Psoas muscle (tissue), 8 donors: ENCODE data around the gene TMEM150A. TPM values are rescaled to one million over a fixed set of nuclear protein-coding genes. Genes with fewer than 3 reads are reported as not detected.

Experiments
- ATAC-seq, 4 donors: fragments of 200-7000 bp; cut with Tn5 transposase; one replicate each; pipeline ENCODE4 v1.9.1; 2020; ENCODE audit warnings: moderate library complexity in 3 of 4, mild to moderate bottlenecking in 2 of 4
- DNase-seq, 2 donors: peaks; one replicate each; pipeline ENCODE4 v3.0.0-alpha.2; 2020
- H3K27ac ChIP-seq: fragments of 200-600 bp; one replicate; pipeline ENCODE4 v1.8.0; 2022
- H3K27me3 ChIP-seq, 3 donors: fragments of 200-600 bp in 1 of 3; one replicate each; pipeline versions ENCODE4 v1.6.1 to v1.8.0; 2013 to 2022; ENCODE audit warnings: low read length in 2 of 3, mild to moderate bottlenecking in 2 of 3, moderate library complexity in 1 of 3; ENCODE audit not compliant: insufficient read depth in 3 of 3
- H3K36me3 ChIP-seq, 2 donors: fragments of 200-600 bp in 1 of 2; one replicate each; pipeline versions ENCODE4 v1.6.1 to v1.8.0; 2013 to 2022; ENCODE audit warnings: low read depth in 1 of 2, mild to moderate bottlenecking in 1 of 2, moderate library complexity in 1 of 2; ENCODE audit not compliant: insufficient read depth in 1 of 2
- H3K4me1 ChIP-seq: fragments of 200-600 bp; one replicate; pipeline ENCODE4 v1.8.0; 2022
- H3K4me3 ChIP-seq: fragments of 200-600 bp; one replicate; pipeline ENCODE4 v1.8.0; 2022; ENCODE audit warnings: mild to moderate bottlenecking
- H3K9me3 ChIP-seq: fragments of 200-600 bp; one replicate; pipeline ENCODE4 v1.8.0; 2022
- WGBS, 3 donors: extraction: QIAGEN DNeasy Blood & Tissue Kit; methylation state at CpG; one replicate each; pipeline versions ENCODE4 v1.1.6 to v1.1.7; 2013; 5-methylcytosine and 5-hydroxymethylcytosine counted together
- intact Hi-C, 2 donors: fragments of 100-400 bp; cut with DNase I; formaldehyde crosslinking; loops; one replicate each; pipeline versions ENCODE4 v1.11.0 to v1.14.2; 2022
- polyA plus RNA-seq, 3 donors: library from polyadenylated mRNA; stranded (reverse); fragments of 200-250 nt; gene quantifications; one replicate each; pipeline ENCODE4 v1.2.3, GENCODE V29; 2013
- total RNA-seq, 4 donors: library from RNA; stranded (reverse); fragmentation: NEBNext Ultra II Directional in 2 of 4; extraction: Animal tissue kit (Norgen Biotek cat#: 25700) in 2 of 4; gene quantifications; one replicate each; pipeline versions ENCODE4 v1.2.1 to v1.2.4, GENCODE V29; 2021 to 2023
- TF ChIP-seq, protein P1 (sequence below): fragments of 200-600 bp; IDR thresholded peaks from one replicate; pipeline ENCODE4 v1.8.0; 2022; ENCODE audit warnings: antibody characterized with exemption
- donor health status: healthy with polysubstance abuse.
- donor health status: DM: no; HTN: no; CAD: no; lungs with moderate emphysema.
- donor health status: Bipolar disorder and iron deficiency.
- donor health status: healthy.
- donor health status: DM: yes; HTN: yes; CAD: no.
- donor health status: DM: no; HTN: no; CAD: no.
- donor health status: DM: no; HTN: no; CAD: no.
- donor health status: DM: yes; HTN: yes; CAD: no.

Gene TMEM150A
- total and polyA plus RNA-seq, 7 donors: 17.4 to 82.6 (median 33.8) TPM

DNA sequence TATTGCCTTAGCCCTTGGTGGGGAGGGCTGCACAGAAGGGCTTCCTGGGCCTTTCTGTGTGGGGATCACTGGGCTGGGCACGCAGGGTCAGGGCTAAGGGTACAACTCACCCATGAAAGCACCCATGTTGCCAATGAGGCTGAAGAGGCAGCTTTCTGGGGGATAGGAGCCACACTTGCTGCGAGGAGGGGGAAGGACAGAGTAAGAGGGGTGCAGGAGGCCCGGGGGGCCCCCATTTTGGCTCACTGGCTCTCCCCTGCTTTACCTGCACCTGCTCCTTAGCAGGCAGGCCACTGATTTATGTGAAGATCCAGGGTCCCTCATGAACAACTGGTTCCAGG, 2.3 kb downstream of the TMEM150A start:
- intact Hi-C loops: loop anchor here in 1 of 2 donors (2.0 kb wide), 1 partner anchor 15 kb away; no protein-coding TSS in a partner anchor
- no peaks in the 10 kb centered on the region for H3K27me3 ChIP-seq
- DNase-seq (no peak), ATAC-seq (no peak)
- no peaks in the 10 kb centered on the region for H3K9me3 ChIP-seq
- H3K4me1 ChIP-seq: peaks cover 48% of the 10 kb centered on the region
- H3K4me3 ChIP-seq: no peak overlapping the region
- TF ChIP-seq, protein P1, sequence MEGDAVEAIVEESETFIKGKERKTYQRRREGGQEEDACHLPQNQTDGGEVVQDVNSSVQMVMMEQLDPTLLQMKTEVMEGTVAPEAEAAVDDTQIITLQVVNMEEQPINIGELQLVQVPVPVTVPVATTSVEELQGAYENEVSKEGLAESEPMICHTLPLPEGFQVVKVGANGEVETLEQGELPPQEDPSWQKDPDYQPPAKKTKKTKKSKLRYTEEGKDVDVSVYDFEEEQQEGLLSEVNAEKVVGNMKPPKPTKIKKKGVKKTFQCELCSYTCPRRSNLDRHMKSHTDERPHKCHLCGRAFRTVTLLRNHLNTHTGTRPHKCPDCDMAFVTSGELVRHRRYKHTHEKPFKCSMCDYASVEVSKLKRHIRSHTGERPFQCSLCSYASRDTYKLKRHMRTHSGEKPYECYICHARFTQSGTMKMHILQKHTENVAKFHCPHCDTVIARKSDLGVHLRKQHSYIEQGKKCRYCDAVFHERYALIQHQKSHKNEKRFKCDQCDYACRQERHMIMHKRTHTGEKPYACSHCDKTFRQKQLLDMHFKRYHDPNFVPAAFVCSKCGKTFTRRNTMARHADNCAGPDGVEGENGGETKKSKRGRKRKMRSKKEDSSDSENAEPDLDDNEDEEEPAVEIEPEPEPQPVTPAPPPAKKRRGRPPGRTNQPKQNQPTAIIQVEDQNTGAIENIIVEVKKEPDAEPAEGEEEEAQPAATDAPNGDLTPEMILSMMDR: no peak
- H3K27ac ChIP-seq: peak overlapping the region; percentile 13
- H3K36me3 ChIP-seq: peaks cover 3 to 49% of the 10 kb centered on the region in 2 donors
- WGBS, 3 donors: 72 to 76% (median 73%) methylated on average over 3 of the region's 3 CpGs

DNA sequence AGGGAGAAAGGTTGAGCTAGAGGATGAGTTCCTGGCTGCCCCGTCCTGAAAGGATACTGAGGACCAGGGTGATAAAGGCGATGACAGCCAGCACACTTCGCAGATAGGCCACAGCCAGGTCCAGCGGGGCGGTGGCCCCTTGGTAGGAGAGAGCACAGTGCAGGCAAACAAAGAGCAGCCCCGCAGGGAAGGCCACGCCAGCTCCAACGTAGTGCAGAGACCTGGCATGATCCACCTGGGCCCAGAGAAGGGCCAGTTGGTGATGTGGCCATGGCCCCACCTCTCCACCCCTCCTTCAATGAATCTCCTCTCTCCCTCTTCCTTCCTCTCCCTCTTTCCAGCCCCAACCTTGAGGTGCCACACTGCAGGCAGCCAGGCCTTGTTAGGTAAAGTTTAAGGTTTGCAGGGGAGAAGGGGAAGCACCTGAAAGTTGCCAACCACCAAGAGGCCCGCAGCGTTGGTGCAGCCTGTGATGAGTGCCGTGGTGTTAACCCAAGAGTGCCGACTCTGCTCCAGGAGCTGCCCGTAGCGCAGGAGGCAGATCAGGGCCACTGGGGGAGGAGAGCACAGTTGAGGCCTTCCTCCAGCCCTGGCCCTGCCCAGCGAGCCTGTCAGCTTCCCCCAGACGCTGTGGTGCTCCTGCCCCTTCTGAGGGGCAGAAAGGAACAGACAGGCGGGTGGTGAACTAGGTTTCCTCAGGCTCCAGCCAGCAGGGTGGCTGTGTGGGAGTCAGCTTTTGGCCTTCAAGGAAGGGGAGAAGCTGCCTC, 2.8 kb downstream of the TMEM150A start:
- intact Hi-C loops: loop anchor here (2.0 to 5.0 kb wide), 2 partner anchors 15 to 37 kb away; partner anchors contain the start of gene GGCX (in 2 of the 2)
- H3K27ac ChIP-seq: peak overlapping the region; percentile 13
- TF ChIP-seq, protein P1: no peak
- peaks cover 3 to 49% of the 10 kb centered on the region in 2 donors for H3K36me3 ChIP-seq
- ATAC-seq (no peak), DNase-seq (peak in 1 of 2 donors; percentile 48)
- no peaks in the 10 kb centered on the region for H3K27me3 ChIP-seq
- H3K4me3 ChIP-seq: no peak overlapping the region
- H3K9me3 ChIP-seq: no peaks in the 10 kb centered on the region
- WGBS, 3 donors: 58 to 72% (median 62%) methylated on average over 14 to 17 of the region's 17 CpGs
- H3K4me1 ChIP-seq: peaks cover 48% of the 10 kb centered on the region

DNA sequence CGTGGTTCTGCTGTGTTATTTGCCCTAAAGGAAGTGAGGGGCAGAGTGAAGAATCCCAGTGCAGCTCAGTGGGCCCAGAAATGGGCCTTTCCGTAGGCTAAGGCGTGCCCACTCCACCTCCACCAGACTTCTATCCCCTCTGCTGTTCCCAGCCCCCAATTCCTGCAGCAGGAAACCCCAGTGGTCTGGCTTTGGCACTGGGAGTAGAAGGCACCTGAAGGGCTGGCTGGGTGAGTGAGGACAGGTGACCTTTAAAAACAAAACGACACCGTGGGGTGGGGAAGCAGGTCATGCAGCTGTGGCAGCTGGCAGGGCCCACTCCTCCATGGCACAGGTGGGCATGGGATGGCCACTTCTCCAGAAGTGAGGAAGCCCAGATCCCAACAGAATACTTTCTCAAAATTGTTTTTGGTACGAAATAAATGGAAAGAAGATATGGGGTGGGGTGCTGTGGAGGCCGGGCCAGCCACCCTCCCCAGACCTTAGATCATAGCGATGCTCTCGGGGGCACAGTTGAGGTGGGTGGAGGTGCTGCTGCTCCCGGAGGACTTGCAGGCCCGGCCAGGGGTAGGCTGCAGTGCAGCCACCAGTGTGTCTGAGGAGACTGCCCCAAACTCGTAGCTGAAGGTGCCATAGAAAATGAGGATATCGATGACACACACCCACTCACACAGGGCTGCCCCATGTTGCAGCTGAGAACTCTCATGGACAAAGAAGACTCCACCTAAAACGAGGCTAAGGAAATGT, 3.7 kb downstream of the TMEM150A start:
- 61 to 69% (median 62%) methylated on average over 14 of the region's 14 CpGs for WGBS, 3 donors
- Histone ChIP-seq H3K4me3 (no peak overlapping the region), H3K36me3 (peaks cover 3 to 49% of the 10 kb centered on the region in 2 donors), H3K4me1 (peaks cover 45% of the 10 kb centered on the region), H3K27ac (no peak overlapping the region), H3K27me3 (no peaks in the 10 kb centered on the region), H3K9me3 (no peaks in the 10 kb centered on the region)
- intact Hi-C loops: loop anchor here (5.0 kb wide), 1 partner anchor 36 kb away; the partner anchor contains the start of gene GGCX (in 2 of the 2)
- ATAC-seq (no peak), DNase-seq (peak in 1 of 2 donors; percentile 26)
- TF ChIP-seq, protein P1: no peak

DNA sequence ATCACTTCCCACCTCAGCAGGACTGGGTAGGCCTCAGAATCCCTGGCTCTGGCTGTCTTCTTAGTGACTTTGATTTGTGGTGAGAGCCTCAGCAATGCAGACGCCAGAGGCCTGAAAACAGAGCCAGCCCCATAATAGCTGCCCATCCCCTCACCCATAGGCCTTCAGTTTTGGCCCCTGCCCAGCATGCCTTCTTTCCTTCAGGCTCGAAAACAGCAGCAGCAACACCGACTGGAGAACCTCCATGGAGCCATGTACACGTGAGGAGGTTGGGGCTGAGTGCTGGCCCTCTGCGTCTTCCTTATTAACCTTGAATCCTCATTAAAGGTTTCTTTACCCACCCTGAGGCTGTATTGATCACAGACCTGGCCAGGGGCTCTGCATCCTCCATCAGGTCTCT, 5.3 kb downstream of the TMEM150A start:
- H3K4me1 ChIP-seq: peaks cover 42% of the 10 kb centered on the region
- TF ChIP-seq, protein P1: no peak

More for the DNA sequence above, 5.3 kb downstream of the TMEM150A start:
- H3K27ac ChIP-seq: peak overlapping the region; percentile 9
- H3K9me3 ChIP-seq: no peaks in the 10 kb centered on the region
- no peak for ATAC-seq
- intact Hi-C loops: loop anchor here (5.0 kb wide), 1 partner anchor 35 kb away; the partner anchor contains the start of gene GGCX (in 2 of the 2)
- peaks cover 3 to 53% of the 10 kb centered on the region in 2 donors for H3K36me3 ChIP-seq
- no peaks in the 10 kb centered on the region for H3K27me3 ChIP-seq
- DNase-seq: no peak
- peak overlapping the region; percentile 82 for H3K4me3 ChIP-seq
- WGBS, 3 donors: 32 to 69% (median 46%) methylated on average over 5 of the region's 5 CpGs
